SK-N-SH treated with all-trans-retinoic acid at 6 μM for 48 hours (cell line): ENCODE results near the gene TBXAS1.
A peak's percentile ranks its signal among the peaks of the same experiment; 100 is the strongest.

Experiments
- ATAC-seq: fragments of 200-7000 bp; cut with Tn5 transposase; 3 replicates; pipeline ENCODE4 v1.9.1; 2020; ENCODE audit warnings: mild to moderate bottlenecking, moderate library complexity
- ARNTL ChIP-seq: fragments of 450-650 bp; formaldehyde crosslinking; IDR thresholded peaks from 2 replicates; pipeline ENCODE4 v1.5.0; 2020; ENCODE audit warnings: low read depth, mild to moderate bottlenecking, moderate library complexity, borderline replicate concordance
- BACH2 ChIP-seq: fragments of 250-450 bp; sonication (Bioruptor Pico); IDR thresholded peaks from 2 replicates; pipeline ENCODE4 v1.9.0; 2021; ENCODE audit warnings: mild to moderate bottlenecking, borderline replicate concordance
- CREB5 ChIP-seq: fragments of 250-450 bp; sonication (Bioruptor Pico); IDR thresholded peaks from 2 replicates; pipeline ENCODE4 v1.5.1; 2020; ENCODE audit warnings: low read depth, mild to moderate bottlenecking, moderate library complexity
- CSDC2 ChIP-seq: fragments of 250-450 bp; sonication (Bioruptor Pico); IDR thresholded peaks from 2 replicates; pipeline ENCODE4 v1.5.0; 2020; ENCODE audit warnings: mild to moderate bottlenecking, moderate library complexity
- ESRRG ChIP-seq: fragments of 250-450 bp; sonication (Bioruptor Pico); IDR thresholded peaks from 2 replicates; pipeline ENCODE4 v1.6.1; 2021; ENCODE audit warnings: mild to moderate bottlenecking
- GLIS3 ChIP-seq: fragments of 250-450 bp; sonication (Bioruptor Pico); IDR thresholded peaks from 2 replicates; pipeline ENCODE4 v1.5.0; 2020; ENCODE audit warnings: mild to moderate bottlenecking, moderate library complexity
- ISL1 ChIP-seq: fragments of 250-450 bp; sonication (Bioruptor Pico); IDR thresholded peaks from 2 replicates; pipeline ENCODE4 v2.1.2; 2022; ENCODE audit warnings: mild to moderate bottlenecking, moderate library complexity
- OSR1 ChIP-seq: fragments of 250-450 bp; sonication (Bioruptor Pico); IDR thresholded peaks from 2 replicates; pipeline ENCODE4 v1.8.0; 2022; ENCODE audit warnings: moderate library complexity, mild to moderate bottlenecking, inconsistent platforms
- PPARA ChIP-seq: fragments of 250-450 bp; sonication (Bioruptor Pico); IDR thresholded peaks from 2 replicates; pipeline ENCODE4 v1.5.0; 2020; ENCODE audit warnings: mild to moderate bottlenecking, borderline replicate concordance
- RARB ChIP-seq: fragments of 250-450 bp; sonication (Bioruptor Pico); IDR thresholded peaks from 2 replicates; pipeline ENCODE4 v1.8.0; 2021; ENCODE audit warnings: mild to moderate bottlenecking, moderate library complexity
- TCF4 ChIP-seq: fragments of 250-450 bp; sonication (Bioruptor Pico); IDR thresholded peaks from 2 replicates; pipeline ENCODE4 v1.8.0; 2021; ENCODE audit warnings: mild to moderate bottlenecking, moderate library complexity, borderline replicate concordance
- TOX ChIP-seq: fragments of 250-450 bp; sonication (Bioruptor Pico); IDR thresholded peaks from 2 replicates; pipeline ENCODE4 v1.8.0; 2021; ENCODE audit warnings: mild to moderate bottlenecking, moderate library complexity, borderline replicate concordance
- TSHZ2 ChIP-seq: fragments of 250-450 bp; sonication (Bioruptor Pico); IDR thresholded peaks from 2 replicates; pipeline ENCODE4 v1.5.0; 2020; ENCODE audit warnings: mild to moderate bottlenecking, moderate library complexity
- ZFP3 ChIP-seq: fragments of 250-450 bp; sonication (Bioruptor Pico); IDR thresholded peaks from 2 replicates; pipeline ENCODE4 v1.5.0; 2020; ENCODE audit warnings: mild to moderate bottlenecking, moderate library complexity
- ZFP30 ChIP-seq: fragments of 450-650 bp; formaldehyde crosslinking; IDR thresholded peaks from 2 replicates; pipeline ENCODE4 v1.5.0; 2022; ENCODE audit warnings: mild to moderate bottlenecking, moderate library complexity
- ZNF565 ChIP-seq: fragments of 450-650 bp; formaldehyde crosslinking; conservative IDR thresholded peaks from 2 replicates; pipeline ENCODE4 v1.5.0; 2020; ENCODE audit warnings: low read depth, mild to moderate bottlenecking, moderate library complexity
- ZNF70 ChIP-seq: fragments of 450-650 bp; formaldehyde crosslinking; IDR thresholded peaks from 2 replicates; pipeline ENCODE4 v1.5.0; 2020; ENCODE audit warnings: mild to moderate bottlenecking, moderate library complexity
- ZNF8 ChIP-seq: fragments of 450-650 bp; formaldehyde crosslinking; IDR thresholded peaks from 2 replicates; pipeline ENCODE4 v1.5.0; 2020; ENCODE audit warnings: mild to moderate bottlenecking, moderate library complexity
- TF ChIP-seq, protein P1 (sequence below): fragments of 250-450 bp; sonication (Bioruptor Pico); IDR thresholded peaks from 2 replicates; pipeline ENCODE4 v1.8.0; 2020; ENCODE audit warnings: mild to moderate bottlenecking, moderate library complexity, borderline replicate concordance
- TF ChIP-seq, protein P2 (sequence below): fragments of 250-450 bp; sonication (Bioruptor Pico); IDR thresholded peaks from 2 replicates; pipeline ENCODE4 v1.5.1; 2021; ENCODE audit warnings: mild to moderate bottlenecking, moderate library complexity

Gene TBXAS1

DNA sequence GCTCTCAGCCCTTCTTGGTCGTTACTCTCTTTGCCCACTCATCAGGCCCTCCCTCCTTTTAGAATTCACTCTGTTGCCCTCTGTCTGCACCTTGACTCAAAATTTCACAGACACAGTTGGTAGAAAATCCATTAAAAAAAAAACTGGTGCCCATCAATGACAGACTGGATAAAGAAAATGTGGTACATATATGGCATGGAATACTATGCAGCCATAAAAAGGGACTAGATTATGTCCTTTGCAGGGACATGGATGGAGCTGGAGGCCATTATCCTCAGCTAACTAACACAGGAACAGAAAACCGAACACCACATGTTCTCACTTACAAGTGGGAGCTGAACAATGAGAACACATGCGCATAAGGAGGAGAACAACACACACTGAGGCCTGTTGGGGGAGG, 118.0 kb downstream of the TBXAS1 start:
- TF ChIP-seq ZNF8 (CRISPR knock-in tag) (peak; percentile 78), BACH2 (CRISPR knock-in tag) (no peak)
- no peak for ATAC-seq

DNA sequence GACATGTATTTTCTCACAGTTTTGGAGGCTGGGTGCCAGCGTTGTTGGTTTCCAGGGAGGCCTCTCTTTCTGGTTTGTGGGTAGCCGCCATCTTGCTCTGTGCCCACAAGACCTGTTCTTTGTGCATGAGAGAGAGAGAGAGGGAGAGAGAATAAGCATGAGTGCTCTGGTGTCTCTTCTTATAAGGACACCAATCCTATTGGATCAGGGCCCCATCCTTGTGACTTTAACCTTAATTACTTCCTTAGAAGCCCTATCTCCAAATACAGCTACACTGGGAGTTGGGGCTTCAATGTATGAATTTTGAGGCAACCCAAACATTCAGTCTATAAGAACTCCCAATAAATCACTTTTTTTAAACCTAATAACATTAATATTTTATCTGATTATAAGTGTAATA, 119.1 kb downstream of the TBXAS1 start:
- TF ChIP-seq CSDC2 = no peak
- TF ChIP-seq RARB (CRISPR knock-in tag) = no peak
- TF ChIP-seq, protein P1, sequence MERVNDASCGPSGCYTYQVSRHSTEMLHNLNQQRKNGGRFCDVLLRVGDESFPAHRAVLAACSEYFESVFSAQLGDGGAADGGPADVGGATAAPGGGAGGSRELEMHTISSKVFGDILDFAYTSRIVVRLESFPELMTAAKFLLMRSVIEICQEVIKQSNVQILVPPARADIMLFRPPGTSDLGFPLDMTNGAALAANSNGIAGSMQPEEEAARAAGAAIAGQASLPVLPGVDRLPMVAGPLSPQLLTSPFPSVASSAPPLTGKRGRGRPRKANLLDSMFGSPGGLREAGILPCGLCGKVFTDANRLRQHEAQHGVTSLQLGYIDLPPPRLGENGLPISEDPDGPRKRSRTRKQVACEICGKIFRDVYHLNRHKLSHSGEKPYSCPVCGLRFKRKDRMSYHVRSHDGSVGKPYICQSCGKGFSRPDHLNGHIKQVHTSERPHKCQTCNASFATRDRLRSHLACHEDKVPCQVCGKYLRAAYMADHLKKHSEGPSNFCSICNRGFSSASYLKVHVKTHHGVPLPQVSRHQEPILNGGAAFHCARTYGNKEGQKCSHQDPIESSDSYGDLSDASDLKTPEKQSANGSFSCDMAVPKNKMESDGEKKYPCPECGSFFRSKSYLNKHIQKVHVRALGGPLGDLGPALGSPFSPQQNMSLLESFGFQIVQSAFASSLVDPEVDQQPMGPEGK (CRISPR knock-in tag) = no peak
- TF ChIP-seq ARNTL (CRISPR knock-in tag) = no peak
- no peak for TF ChIP-seq ISL1 (CRISPR knock-in tag)
- no peak for TF ChIP-seq ZNF70 (CRISPR knock-in tag)
- TF ChIP-seq, protein P2, sequence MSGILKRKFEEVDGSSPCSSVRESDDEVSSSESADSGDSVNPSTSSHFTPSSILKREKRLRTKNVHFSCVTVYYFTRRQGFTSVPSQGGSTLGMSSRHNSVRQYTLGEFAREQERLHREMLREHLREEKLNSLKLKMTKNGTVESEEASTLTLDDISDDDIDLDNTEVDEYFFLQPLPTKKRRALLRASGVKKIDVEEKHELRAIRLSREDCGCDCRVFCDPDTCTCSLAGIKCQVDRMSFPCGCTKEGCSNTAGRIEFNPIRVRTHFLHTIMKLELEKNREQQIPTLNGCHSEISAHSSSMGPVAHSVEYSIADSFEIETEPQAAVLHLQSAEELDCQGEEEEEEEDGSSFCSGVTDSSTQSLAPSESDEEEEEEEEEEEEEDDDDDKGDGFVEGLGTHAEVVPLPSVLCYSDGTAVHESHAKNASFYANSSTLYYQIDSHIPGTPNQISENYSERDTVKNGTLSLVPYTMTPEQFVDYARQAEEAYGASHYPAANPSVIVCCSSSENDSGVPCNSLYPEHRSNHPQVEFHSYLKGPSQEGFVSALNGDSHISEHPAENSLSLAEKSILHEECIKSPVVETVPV (CRISPR knock-in tag) = no peak
- no peak for TF ChIP-seq GLIS3 (CRISPR knock-in tag)
- TF ChIP-seq ZNF565 (CRISPR knock-in tag) = no peak
- ATAC-seq = no peak

DNA sequence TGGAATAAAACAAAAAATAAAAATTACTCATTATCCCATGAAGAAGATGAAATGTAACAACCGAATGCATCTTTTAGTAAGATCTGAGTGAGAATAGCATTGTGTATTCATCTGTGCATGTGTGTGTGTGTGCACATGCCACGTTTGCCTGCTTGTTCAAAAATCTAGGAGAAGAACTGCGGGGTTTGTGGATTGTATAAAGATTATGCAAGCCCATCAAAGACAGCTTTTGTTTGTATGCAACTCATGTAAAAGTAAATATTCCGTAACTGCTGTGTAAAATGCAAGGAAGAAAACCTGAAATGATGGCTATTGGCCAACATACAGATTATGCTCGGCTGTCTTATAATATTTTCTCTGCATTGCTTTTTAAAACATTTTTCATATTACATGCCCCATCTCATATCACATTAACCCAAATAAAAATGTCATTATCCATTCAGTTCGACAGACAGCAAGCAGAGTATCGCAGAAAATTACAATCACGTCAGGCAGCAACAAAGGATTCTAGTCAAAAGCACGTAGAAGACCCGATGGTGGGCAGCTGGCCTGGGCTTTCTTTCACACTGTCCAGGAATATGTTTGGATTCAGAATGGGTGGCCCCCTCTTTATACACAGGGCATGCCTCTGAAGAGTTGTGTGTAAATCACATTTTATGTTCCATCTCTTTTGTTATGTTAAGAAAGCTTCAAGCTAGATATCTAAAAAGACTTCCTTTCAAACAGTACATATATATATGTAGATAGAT, 119.7 kb downstream of the TBXAS1 start:
- TF ChIP-seq ZNF70 (CRISPR knock-in tag) = no peak
- no peak for TF ChIP-seq ESRRG (CRISPR knock-in tag)
- TF ChIP-seq CSDC2 = no peak
- no peak for TF ChIP-seq OSR1
- no peak for TF ChIP-seq BACH2 (CRISPR knock-in tag)
- TF ChIP-seq ZNF8 (CRISPR knock-in tag) = no peak
- no peak for TF ChIP-seq TOX (CRISPR knock-in tag)
- no peak for TF ChIP-seq ZFP30 (CRISPR knock-in tag)
- no peak for TF ChIP-seq RARB (CRISPR knock-in tag)
- no peak for TF ChIP-seq CREB5 (CRISPR knock-in tag)
- no peak for TF ChIP-seq ZFP3 (CRISPR knock-in tag)
- TF ChIP-seq ZNF565 (CRISPR knock-in tag) = no peak
- TF ChIP-seq PPARA (CRISPR knock-in tag) = no peak
- TF ChIP-seq ISL1 (CRISPR knock-in tag) = no peak
- TF ChIP-seq, protein P1 (CRISPR knock-in tag) = no peak
- TF ChIP-seq, protein P2 (CRISPR knock-in tag) = no peak
- TF ChIP-seq TSHZ2 (CRISPR knock-in tag) = no peak
- TF ChIP-seq TCF4 = no peak
- ATAC-seq = no peak
